M059J (cell line): ENCODE results near the gene GNS. TPM values are rescaled to one million over a fixed set of nuclear protein-coding genes. Genes with fewer than 3 reads are reported as not detected.

Experiments used
- DNase-seq: peaks from one replicate; pipeline ENCODE4 v3.0.0-alpha.2; 2012; ENCODE audit warnings: low read depth
- total RNA-seq: library from RNA; depleted of rRNA; stranded (reverse); fragments of >200 nt; shearing (Covaris generic); gene quantifications from 2 replicates; pipeline ENCODE4 v1.2.3, GENCODE V29; 2014

GNS gene
- total RNA-seq, 1 experiment from 2014 or later = 210 TPM

- no peak for DNase-seq
Observed at GRCh38 chr12:64736771-64737170, 22.4 kb downstream of the GNS start.

GRCh38 chr12:64735442-64735841 is 23.8 kb downstream of the GNS start:
- DNase-seq = no peak

- DNase-seq = peak; percentile 94
Observed at GRCh38 chr12:64733857-64734256, 25.3 kb downstream of the GNS start.

- DNase-seq = no peak
Observed at GRCh38 chr12:64731683-64732082, 27.5 kb downstream of the GNS start.

- peak; percentile 32 for DNase-seq
Observed at GRCh38 chr12:64730588-64730969, 28.6 kb downstream of the GNS start.

- DNase-seq = no peak
Observed at GRCh38 chr12:64729909-64730587, 29.2 kb downstream of the GNS start.

GRCh38 chr12:64724201-64724745 is 34.9 kb downstream of the GNS start:
- no peak for DNase-seq

GRCh38 chr12:64723630-64724029 is 35.6 kb downstream of the GNS start:
- no peak for DNase-seq

- DNase-seq = no peak
Observed at GRCh38 chr12:64722835-64723234, 36.4 kb downstream of the GNS start.

GRCh38 chr12:64720884-64721283 is 38.3 kb downstream of the GNS start:
- DNase-seq = no peak

GRCh38 chr12:64718649-64719048 is 40.6 kb downstream of the GNS start:
- DNase-seq = no peak

GRCh38 chr12:64716839-64717455 is 42.3 kb downstream of the GNS start:
- peak; percentile 46 for DNase-seq

- no peak for DNase-seq
Observed at GRCh38 chr12:64716371-64716770, 42.8 kb downstream of the GNS start.

- no peak for DNase-seq
Observed at GRCh38 chr12:64714551-64714968, 44.6 kb downstream of the GNS start.

GRCh38 chr12:64713376-64713775 is 45.8 kb downstream of the GNS start:
- DNase-seq = no peak

GRCh38 chr12:64709429-64709828 is 49.8 kb downstream of the GNS start:
- DNase-seq = no peak

- no peak for DNase-seq
Observed at GRCh38 chr12:64707926-64708325, 51.3 kb downstream of the GNS start.

GRCh38 chr12:64707362-64707761 is 51.8 kb downstream of the GNS start:
- DNase-seq = no peak

- DNase-seq = no peak
Observed at GRCh38 chr12:64706857-64707256, 52.3 kb downstream of the GNS start.

GRCh38 chr12:64706306-64706705 is 52.9 kb downstream of the GNS start:
- no peak for DNase-seq

- no peak for DNase-seq
Observed at GRCh38 chr12:64701283-64701682, 57.9 kb downstream of the GNS start.

GRCh38 chr12:64700532-64700931 is 58.7 kb downstream of the GNS start:
- DNase-seq = no peak

- DNase-seq = no peak
Observed at GRCh38 chr12:64699504-64700115, 59.6 kb downstream of the GNS start.
